ENCODE measurements around the gene PARVA. TPM values are rescaled to one million over a fixed set of nuclear protein-coding genes. Genes with fewer than 3 reads are reported as not detected.
"Not testable (repeated sequence)": the region's sequence is repeated elsewhere in the genome, so short reads cannot be mapped to it uniquely, and the experiment has no call there.

The PARVA gene
- total RNA-seq, 2 donors from 2014 or later, result 32.0 to 33.7 TPM

DNA sequence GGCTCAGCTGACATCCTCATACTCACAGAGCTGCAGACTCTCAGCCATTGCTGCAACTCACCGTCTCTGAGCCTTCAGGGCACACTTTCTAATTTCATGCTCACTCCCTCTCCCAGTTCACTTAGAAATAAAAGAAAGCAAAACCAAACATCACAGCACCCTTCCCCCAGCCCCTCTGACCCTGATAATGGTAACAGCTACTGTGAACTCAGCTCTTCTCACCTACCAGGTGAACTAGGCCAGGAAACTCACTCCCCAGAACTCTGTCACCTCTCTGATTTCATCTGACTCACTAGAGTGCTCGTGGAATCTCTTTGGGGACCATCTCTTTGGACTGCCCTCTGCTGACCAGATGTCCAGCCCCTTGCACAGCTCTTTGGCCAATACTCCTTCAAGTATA, 14.5 kb upstream of the PARVA start:
- peak overlapping the region in 1 of 4 donors; percentile 23 for H3K27ac ChIP-seq
- H3K27me3 ChIP-seq, result no peaks in the 10 kb centered on the region
- TF ChIP-seq, protein P1, sequence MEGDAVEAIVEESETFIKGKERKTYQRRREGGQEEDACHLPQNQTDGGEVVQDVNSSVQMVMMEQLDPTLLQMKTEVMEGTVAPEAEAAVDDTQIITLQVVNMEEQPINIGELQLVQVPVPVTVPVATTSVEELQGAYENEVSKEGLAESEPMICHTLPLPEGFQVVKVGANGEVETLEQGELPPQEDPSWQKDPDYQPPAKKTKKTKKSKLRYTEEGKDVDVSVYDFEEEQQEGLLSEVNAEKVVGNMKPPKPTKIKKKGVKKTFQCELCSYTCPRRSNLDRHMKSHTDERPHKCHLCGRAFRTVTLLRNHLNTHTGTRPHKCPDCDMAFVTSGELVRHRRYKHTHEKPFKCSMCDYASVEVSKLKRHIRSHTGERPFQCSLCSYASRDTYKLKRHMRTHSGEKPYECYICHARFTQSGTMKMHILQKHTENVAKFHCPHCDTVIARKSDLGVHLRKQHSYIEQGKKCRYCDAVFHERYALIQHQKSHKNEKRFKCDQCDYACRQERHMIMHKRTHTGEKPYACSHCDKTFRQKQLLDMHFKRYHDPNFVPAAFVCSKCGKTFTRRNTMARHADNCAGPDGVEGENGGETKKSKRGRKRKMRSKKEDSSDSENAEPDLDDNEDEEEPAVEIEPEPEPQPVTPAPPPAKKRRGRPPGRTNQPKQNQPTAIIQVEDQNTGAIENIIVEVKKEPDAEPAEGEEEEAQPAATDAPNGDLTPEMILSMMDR (IDR thresholded peaks at IDR 0.05), result no peak
- DNase-seq (no peak), ATAC-seq (no peak)
- WGBS, 2 donors, result 42 to 65% methylated on average over 2 of the region's 2 CpGs
- H3K4me1 ChIP-seq, result peaks cover 64% of the 10 kb centered on the region
- no peaks in the 10 kb centered on the region for H3K9me3 ChIP-seq
- H3K4me3 ChIP-seq, result no peak overlapping the region
- H3K36me3 ChIP-seq (replicated peaks in 1 of 2; ENCODE audit: insufficient read depth in 1 of 2, low read depth in 2 of 2), result no peaks in the 10 kb centered on the region
- intact Hi-C loops (cut with DNase I), result no loop called here

DNA sequence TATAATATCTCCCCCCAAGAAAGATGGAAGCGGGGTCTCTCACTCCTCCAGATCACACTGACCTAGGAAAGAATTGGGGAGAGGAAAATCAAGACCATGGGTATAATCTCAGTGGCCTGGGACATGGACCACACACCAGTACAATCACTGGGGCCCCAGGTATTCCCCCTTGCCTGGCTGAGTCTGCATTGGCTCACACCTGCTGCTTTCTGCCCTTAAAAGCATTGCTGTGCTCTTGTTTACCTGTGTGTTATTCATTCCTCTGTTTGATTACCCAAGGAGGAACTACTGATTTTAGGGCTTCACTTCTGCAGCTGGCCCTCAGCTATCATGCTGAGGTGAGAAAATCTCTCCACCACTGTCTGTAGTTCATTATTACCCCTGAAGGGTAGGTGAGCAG, 14.0 kb upstream of the PARVA start:
- WGBS, 2 donors, result 100% methylated on average over 1 of the region's 1 CpG
- intact Hi-C loops (cut with DNase I), result no loop called here
- no peak overlapping the region for H3K4me3 ChIP-seq
- H3K27me3 ChIP-seq, result no peaks in the 10 kb centered on the region
- H3K36me3 ChIP-seq (replicated peaks in 1 of 2; ENCODE audit: insufficient read depth in 1 of 2, low read depth in 2 of 2), result no peaks in the 10 kb centered on the region
- H3K27ac ChIP-seq, result peak overlapping the region in 1 of 4 donors; percentile 23
- no peaks in the 10 kb centered on the region for H3K9me3 ChIP-seq
- peaks cover 59% of the 10 kb centered on the region for H3K4me1 ChIP-seq
- TF ChIP-seq, protein P1 (IDR thresholded peaks at IDR 0.05), result no peak
- no peak for TF ChIP-seq POLR2A (IDR thresholded peaks at IDR 0.05)
- DNase-seq (no peak), ATAC-seq (no peak)

DNA sequence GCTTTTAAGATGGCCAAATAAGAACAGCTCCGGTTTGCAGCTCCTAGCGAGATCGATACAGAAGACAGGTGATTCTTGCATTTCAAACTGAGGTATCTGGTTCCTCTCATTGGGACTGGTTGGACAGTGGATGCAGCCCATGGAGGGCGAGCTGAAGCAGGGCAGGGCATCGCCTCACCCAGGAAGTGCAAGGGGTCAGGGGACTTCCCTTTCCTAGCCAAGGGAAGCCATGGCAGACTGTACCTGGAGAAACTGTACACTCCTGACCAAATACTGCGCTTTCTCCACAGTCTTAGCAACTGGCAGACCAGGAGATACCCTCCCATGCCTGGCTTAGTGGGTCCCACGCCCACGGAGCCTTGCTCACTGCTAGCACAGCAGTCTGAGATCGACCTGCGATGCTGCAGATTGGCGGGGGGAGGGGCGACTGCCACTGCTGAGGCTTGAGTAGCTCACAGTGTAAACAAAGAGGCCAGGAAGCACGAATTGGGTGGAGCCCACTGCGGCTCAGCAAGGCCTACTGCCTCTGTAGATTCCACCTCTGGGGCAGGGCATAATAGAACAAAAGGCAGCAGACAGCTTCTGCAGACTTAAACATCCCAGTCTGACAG, 11.3 kb upstream of the PARVA start:
- H3K9me3 ChIP-seq; H3K36me3 ChIP-seq (replicated peaks in 1 of 2; ENCODE audit: insufficient read depth in 1 of 2, low read depth in 2 of 2); H3K4me3 ChIP-seq; intact Hi-C loops (cut with DNase I); H3K27me3 ChIP-seq: not testable (repeated sequence)
- peak; percentile 78 to 88 (median 88) for DNase-seq
- TF ChIP-seq, protein P1 (IDR thresholded peaks at IDR 0.05), result peak in 1 of 7 experiments; percentile 12
- WGBS, 2 donors, result 42 to 84% methylated on average over 8 to 14 of the region's 14 CpGs
- Histone ChIP-seq H3K4me1 (peaks cover 32% of the 10 kb centered on the region), H3K27ac (peak overlapping the region in 2 of 4 donors; percentile 15)
- peak; percentile 55 for ATAC-seq

DNA sequence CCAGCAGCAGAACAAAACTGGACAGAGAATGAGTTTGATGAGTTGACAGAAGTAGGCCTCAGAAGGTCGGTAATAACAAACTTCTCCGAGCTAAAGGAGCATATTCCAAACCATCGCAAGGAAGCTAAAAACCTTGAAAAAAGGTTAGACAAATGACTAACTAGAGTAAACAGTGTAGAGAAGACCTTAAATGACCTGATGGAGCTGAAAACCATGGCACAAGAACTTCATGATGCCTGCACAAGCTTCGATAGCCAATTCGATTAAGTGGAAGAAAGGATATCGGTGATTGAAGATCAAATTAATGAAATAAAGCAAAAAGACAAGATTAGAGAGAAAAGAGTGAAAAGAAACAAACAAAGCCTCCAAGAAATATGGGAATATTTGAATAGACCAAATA, 10.3 kb upstream of the PARVA start:
- H3K27ac ChIP-seq; DNase-seq; ATAC-seq; intact Hi-C loops (cut with DNase I); H3K27me3 ChIP-seq; H3K36me3 ChIP-seq (replicated peaks in 1 of 2; ENCODE audit: insufficient read depth in 1 of 2, low read depth in 2 of 2); H3K4me3 ChIP-seq; H3K9me3 ChIP-seq: not testable (repeated sequence)
- H3K4me1 ChIP-seq, result peaks cover 23% of the 10 kb centered on the region
- WGBS, 2 donors, result 75 to 77% methylated on average over 6 of the region's 6 CpGs

DNA sequence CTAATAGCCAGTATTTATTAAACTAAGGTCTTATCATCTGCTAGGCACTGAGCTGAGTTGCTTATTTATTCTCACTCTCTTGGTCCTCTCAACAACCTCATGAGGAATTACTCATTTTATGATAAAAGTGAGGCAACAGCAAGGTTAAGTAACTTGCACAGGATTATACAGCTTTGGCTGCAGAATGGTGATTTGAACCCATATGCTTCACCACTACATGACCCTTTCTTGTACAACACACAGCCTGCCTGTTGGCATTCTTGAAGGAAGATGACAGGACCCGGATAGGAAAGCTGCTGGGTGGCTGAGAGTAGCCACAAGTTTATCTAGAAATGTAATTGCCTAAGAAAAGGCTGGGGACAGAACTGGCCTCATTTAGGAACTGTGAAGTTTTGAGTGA, 5.3 kb upstream of the PARVA start:
- H3K36me3 ChIP-seq (replicated peaks in 1 of 2; ENCODE audit: insufficient read depth in 1 of 2, low read depth in 2 of 2), result no peaks in the 10 kb centered on the region
- no peak overlapping the region for H3K4me3 ChIP-seq
- H3K27ac ChIP-seq, result no peak overlapping the region
- no peaks in the 10 kb centered on the region for H3K27me3 ChIP-seq
- peaks cover 42% of the 10 kb centered on the region for H3K4me1 ChIP-seq
- DNase-seq (no peak), ATAC-seq (no peak)
- no peak for TF ChIP-seq POLR2A (IDR thresholded peaks at IDR 0.05)
- TF ChIP-seq, protein P1 (IDR thresholded peaks at IDR 0.05), result no peak
- intact Hi-C loops (cut with DNase I), result no loop called here
- WGBS, 2 donors, result 50 to 100% methylated on average over 1 of the region's 1 CpG
- no peaks in the 10 kb centered on the region for H3K9me3 ChIP-seq

Measured in body of pancreas (tissue), 4 donors.